Body of pancreas (tissue), 4 donors: ENCODE data around the gene HOXD4.

Source experiments
- POLR2A ChIP-seq, 3 donors: fragments of 450-650 bp; IDR thresholded peaks; one replicate each; pipeline ENCODE4 v1.6.1; 2016; ENCODE audit warnings: antibody characterized with exemption in 3 of 3, mild to moderate bottlenecking in 2 of 3
- TF ChIP-seq, protein P1 (sequence below), 7 experiments: fragments of 450-650 bp in 4 of 7; fragments of 200-600 bp in 3 of 7; sonication (generic) in 3 of 7; IDR thresholded peaks; one replicate each; pipeline ENCODE4 v1.5.1; 2016 to 2019; ENCODE audit warnings: antibody characterized with exemption in 7 of 7

DNA sequence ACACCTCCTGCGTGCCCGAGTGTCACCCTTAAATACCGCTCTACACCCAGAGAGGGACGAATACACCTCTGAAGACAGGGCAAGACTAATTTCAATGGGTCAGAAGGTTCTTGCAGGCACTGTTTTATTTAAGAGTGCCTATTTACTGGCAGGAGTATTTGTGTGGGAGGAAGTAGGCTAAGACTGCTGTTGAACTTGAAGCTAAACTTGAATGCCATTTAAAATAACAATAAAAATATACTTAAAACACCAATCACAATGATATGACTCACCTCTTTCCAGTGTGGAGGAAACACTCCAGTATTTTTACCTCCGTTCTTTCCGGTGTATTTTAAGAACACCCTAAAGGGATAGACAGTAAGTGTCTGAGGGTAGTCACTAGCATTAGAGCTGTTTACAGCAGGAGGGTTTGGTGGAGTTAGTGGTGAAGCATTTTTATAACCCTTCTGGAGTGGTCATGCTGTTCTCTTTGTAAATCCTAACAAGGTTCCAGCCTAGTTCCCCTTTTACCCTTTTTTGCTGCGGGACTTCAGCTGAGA, 27.5 kb downstream of the HOXD4 start:
- TF ChIP-seq, protein P1, sequence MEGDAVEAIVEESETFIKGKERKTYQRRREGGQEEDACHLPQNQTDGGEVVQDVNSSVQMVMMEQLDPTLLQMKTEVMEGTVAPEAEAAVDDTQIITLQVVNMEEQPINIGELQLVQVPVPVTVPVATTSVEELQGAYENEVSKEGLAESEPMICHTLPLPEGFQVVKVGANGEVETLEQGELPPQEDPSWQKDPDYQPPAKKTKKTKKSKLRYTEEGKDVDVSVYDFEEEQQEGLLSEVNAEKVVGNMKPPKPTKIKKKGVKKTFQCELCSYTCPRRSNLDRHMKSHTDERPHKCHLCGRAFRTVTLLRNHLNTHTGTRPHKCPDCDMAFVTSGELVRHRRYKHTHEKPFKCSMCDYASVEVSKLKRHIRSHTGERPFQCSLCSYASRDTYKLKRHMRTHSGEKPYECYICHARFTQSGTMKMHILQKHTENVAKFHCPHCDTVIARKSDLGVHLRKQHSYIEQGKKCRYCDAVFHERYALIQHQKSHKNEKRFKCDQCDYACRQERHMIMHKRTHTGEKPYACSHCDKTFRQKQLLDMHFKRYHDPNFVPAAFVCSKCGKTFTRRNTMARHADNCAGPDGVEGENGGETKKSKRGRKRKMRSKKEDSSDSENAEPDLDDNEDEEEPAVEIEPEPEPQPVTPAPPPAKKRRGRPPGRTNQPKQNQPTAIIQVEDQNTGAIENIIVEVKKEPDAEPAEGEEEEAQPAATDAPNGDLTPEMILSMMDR (IDR thresholded peaks at IDR 0.05) = no peak
- no peak for TF ChIP-seq POLR2A (IDR thresholded peaks at IDR 0.05)
